ENCODE results near the gene ZNF778. TPM values are rescaled to one million over a fixed set of nuclear protein-coding genes. Genes with fewer than 3 reads are reported as not detected.

The ZNF778 gene
- total RNA-seq, 1 donor from 2014 or later, result 10.3 TPM

DNA sequence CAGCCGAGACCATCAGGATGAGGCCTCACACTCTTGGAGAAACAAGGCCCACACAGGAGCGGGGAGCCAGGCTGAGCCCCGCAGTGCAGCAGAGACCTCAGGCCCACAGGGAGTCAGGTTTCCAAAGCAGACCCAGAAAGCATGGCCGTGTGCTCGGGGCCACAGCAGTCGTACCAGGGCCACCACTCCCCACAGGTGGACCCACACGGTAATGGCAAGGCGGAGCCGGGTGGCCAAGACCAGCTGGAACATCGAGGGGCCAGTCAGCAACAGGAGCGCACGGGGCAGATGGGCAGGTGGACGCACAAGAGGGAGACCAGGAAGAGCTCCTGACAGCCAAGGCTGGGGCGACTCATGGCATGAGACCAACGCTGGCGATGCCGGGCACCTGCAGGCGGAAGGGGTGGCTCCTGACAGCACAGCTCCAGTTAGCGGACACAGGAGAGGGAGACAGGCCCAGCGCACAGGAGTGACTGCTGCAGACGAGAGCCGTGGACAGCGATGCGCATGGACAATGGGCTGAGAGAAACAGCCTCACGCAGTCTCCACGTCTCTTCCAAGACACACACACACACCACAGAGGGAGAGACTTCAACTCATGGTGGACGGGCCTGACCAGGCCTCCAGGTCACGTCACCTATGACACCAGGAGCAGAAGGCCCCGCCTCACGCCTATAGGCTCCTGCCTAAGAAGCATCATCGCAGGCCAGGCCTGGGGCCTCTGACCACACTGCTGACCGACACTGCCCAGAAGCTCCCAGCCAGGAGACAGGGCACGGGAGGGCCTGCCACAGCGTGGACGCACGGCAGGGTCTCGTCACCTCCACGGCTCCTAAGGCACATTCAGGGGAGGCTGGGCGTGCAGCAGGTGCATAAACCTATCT is 58.6 kb downstream of the ZNF778 start:
- peaks cover 41% of the 10 kb centered on the region for H3K36me3 ChIP-seq (ENCODE audit: control insufficient read depth, insufficient read depth, low read length)
- FAIRE-seq (peak; percentile 80), DNase-seq (ENCODE audit: low read depth) (no peak)
- TF ChIP-seq, protein P1, sequence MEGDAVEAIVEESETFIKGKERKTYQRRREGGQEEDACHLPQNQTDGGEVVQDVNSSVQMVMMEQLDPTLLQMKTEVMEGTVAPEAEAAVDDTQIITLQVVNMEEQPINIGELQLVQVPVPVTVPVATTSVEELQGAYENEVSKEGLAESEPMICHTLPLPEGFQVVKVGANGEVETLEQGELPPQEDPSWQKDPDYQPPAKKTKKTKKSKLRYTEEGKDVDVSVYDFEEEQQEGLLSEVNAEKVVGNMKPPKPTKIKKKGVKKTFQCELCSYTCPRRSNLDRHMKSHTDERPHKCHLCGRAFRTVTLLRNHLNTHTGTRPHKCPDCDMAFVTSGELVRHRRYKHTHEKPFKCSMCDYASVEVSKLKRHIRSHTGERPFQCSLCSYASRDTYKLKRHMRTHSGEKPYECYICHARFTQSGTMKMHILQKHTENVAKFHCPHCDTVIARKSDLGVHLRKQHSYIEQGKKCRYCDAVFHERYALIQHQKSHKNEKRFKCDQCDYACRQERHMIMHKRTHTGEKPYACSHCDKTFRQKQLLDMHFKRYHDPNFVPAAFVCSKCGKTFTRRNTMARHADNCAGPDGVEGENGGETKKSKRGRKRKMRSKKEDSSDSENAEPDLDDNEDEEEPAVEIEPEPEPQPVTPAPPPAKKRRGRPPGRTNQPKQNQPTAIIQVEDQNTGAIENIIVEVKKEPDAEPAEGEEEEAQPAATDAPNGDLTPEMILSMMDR (IDR thresholded peaks at IDR 0.05; ENCODE audit: insufficient read depth, low read length, severe bottlenecking), result no peak
- no peaks in the 10 kb centered on the region for H3K27me3 ChIP-seq (ENCODE audit: control insufficient read depth, insufficient read depth, low read length)
- H3K4me3 ChIP-seq (ENCODE audit: low read depth, low read length), result no peak overlapping the region

DNA sequence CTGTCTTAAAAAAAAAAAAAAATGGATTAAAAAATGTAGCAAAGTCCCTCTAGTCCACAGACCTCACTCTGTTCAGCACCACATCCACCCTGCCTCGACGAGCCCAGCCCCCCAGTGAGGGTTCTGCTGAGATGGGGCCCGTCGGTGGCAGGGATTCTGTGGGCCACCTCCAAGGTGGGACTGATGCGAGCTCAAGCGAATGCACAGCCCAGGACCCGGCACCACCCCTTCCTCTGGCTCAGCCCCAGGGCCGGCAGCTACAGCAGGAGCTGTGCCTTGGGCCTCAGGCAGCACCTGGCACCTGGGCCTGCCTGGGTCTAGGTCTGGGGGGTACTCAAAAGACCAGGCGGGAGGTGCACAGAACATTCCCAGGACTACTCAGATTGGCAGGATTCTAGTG is 59.5 kb downstream of the ZNF778 start:
- Histone ChIP-seq H3K4me3 (ENCODE audit: low read depth, low read length) (no peak overlapping the region), H3K36me3 (ENCODE audit: control insufficient read depth, insufficient read depth, low read length) (peaks cover 35% of the 10 kb centered on the region), H3K27me3 (ENCODE audit: control insufficient read depth, insufficient read depth, low read length) (no peaks in the 10 kb centered on the region)
- FAIRE-seq (no peak), DNase-seq (ENCODE audit: low read depth) (no peak)
- TF ChIP-seq, protein P1 (IDR thresholded peaks at IDR 0.05; ENCODE audit: insufficient read depth, low read length, severe bottlenecking), result no peak

DNA sequence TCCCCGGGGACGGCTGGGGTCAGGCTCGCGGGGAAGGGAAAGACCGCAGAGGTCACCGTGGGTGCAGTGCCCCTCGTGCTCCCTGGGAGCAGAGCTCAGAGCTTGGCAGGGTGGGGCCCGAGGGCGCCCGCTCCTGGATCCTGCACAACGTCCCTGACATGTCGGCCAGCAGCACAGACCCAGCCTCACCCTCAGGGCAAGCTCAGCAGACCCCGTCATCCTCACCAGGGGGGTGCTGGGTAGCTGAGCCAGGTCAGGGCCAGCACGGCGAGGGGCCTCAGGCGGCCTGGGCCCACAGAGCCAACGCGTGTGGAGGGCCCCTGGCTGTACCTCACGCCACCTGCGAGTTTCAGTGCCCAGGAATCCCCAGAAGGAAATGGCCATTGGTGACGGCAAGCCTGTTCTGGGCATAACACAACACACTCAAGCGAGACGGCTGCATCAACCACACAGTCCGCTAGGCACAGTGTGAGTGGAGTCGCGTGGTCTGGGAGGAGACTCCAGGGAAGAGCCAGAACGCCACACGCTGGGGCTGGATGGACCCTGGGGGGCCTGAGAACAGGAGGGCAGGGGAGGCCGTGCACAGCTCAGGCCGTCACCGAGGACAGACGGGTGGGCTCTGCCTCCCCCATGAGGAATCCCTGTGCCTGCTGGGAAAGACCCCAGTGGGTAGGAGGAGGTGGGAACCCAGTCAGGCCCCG is 60.3 kb downstream of the ZNF778 start:
- Histone ChIP-seq H3K36me3 (ENCODE audit: control insufficient read depth, insufficient read depth, low read length) (peaks cover 38% of the 10 kb centered on the region), H3K27me3 (ENCODE audit: control insufficient read depth, insufficient read depth, low read length) (no peaks in the 10 kb centered on the region), H3K4me3 (ENCODE audit: low read depth, low read length) (no peak overlapping the region)
- FAIRE-seq (no peak), DNase-seq (ENCODE audit: low read depth) (no peak)
- TF ChIP-seq, protein P1 (IDR thresholded peaks at IDR 0.05; ENCODE audit: insufficient read depth, low read length, severe bottlenecking), result no peak

DNA sequence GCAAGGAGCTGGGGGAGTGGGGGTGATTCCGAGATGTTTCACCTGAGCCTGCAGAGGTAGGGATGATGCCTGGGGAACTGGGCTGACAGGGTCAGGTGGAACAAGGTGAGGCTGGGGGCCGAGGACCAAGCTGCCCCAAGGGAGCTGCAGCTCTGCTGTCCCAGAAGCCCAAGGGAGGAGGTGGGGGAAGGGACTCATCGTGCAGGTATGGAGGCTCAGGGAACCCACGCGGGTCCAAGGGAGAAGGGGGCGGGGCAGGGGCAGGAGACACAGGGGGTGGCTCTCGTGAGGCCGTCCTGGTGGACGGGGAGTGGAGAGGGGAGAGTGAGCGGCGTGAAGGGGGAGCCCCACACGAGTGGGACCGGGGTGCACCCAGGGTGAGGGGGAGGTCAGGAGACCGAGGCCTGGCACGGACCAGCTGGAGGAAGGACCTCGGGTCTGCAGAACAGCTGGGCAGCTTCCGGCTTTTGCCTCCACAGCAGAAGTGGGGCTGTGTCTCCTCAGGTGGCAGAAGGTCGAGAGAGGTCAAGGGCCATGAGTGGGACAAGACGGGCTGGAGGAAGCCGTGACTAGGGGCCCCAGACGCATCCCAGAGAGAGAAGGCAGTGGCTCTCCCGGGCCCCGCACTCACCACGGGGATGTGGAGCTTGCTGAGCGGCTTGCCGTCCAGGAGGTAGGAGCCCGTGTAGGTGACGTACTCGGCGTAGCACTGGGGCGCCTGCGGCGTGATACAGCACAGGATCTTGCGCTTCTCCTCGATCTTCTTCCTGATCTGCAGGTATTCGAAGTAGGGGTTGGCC is 61.1 kb downstream of the ZNF778 start:
- peaks cover 37% of the 10 kb centered on the region for H3K36me3 ChIP-seq (ENCODE audit: control insufficient read depth, insufficient read depth, low read length)
- no peak for FAIRE-seq

More for the DNA sequence above, 61.1 kb downstream of the ZNF778 start:
- TF ChIP-seq, protein P1 (IDR thresholded peaks at IDR 0.05; ENCODE audit: insufficient read depth, low read length, severe bottlenecking), result no peak
- DNase-seq (ENCODE audit: low read depth), result no peak
- Histone ChIP-seq H3K4me3 (ENCODE audit: low read depth, low read length) (no peak overlapping the region), H3K27me3 (ENCODE audit: control insufficient read depth, insufficient read depth, low read length) (no peaks in the 10 kb centered on the region)

Data from bronchial epithelial cell (primary cell).